IPS-15b (cell line): ENCODE results near the gene OSBPL10.

Experiments
- H3K27me3 ChIP-seq: one replicate; pipeline ENCODE4 v1.6.1; 2013; ENCODE audit warnings: low read length; ENCODE audit not compliant: control insufficient read depth, insufficient read depth
- H3K36me3 ChIP-seq: one replicate; pipeline ENCODE4 v1.6.1; 2013; ENCODE audit warnings: low read length; ENCODE audit not compliant: control insufficient read depth, insufficient read depth
- H3K4me1 ChIP-seq: one replicate; pipeline ENCODE4 v1.6.1; 2013; ENCODE audit warnings: mild to moderate bottlenecking, low read length; ENCODE audit not compliant: control insufficient read depth, insufficient read depth
- H3K4me3 ChIP-seq: one replicate; pipeline ENCODE4 v1.5.1; 2013; ENCODE audit warnings: low read depth, low read length
- H3K9ac ChIP-seq: one replicate; pipeline ENCODE4 v1.6.1; 2013; ENCODE audit warnings: low read depth, mild to moderate bottlenecking, low read length
- H3K9me3 ChIP-seq: one replicate; pipeline ENCODE4 v1.6.1; 2013; ENCODE audit warnings: mild to moderate bottlenecking, low read length; ENCODE audit not compliant: control insufficient read depth, insufficient read depth

OSBPL10 gene

GRCh38 chr3:31721676-31722075 is 259.4 kb downstream of the OSBPL10 start:
- H3K4me1 ChIP-seq, result peaks cover 13% of the 10 kb centered on the region
- no peaks in the 10 kb centered on the region for H3K27me3 ChIP-seq
- H3K9ac ChIP-seq, result no peak overlapping the region
- H3K9me3 ChIP-seq, result no peaks in the 10 kb centered on the region
- no peak overlapping the region for H3K4me3 ChIP-seq
- H3K36me3 ChIP-seq, result no peaks in the 10 kb centered on the region

- Histone ChIP-seq H3K27me3 (no peaks in the 10 kb centered on the region), H3K4me3 (no peak overlapping the region), H3K9me3 (no peaks in the 10 kb centered on the region), H3K36me3 (peaks cover 2% of the 10 kb centered on the region), H3K9ac (no peak overlapping the region), H3K4me1 (no peaks in the 10 kb centered on the region)
These were observed 266.4 kb downstream of the OSBPL10 start for GRCh38 chr3:31714495-31715280.

GRCh38 chr3:31713816-31714215 is 267.2 kb downstream of the OSBPL10 start:
- peaks cover 3% of the 10 kb centered on the region for H3K36me3 ChIP-seq

GRCh38 chr3:31710123-31710803 is 270.8 kb downstream of the OSBPL10 start:
- Histone ChIP-seq H3K36me3 (peaks cover 5% of the 10 kb centered on the region), H3K27me3 (no peaks in the 10 kb centered on the region), H3K9me3 (no peaks in the 10 kb centered on the region), H3K9ac (no peak overlapping the region), H3K4me3 (no peak overlapping the region), H3K4me1 (no peaks in the 10 kb centered on the region)

More at GRCh38 chr3:31713816-31714215, 267.2 kb downstream of the OSBPL10 start:
- Histone ChIP-seq H3K4me1 (no peaks in the 10 kb centered on the region), H3K27me3 (no peaks in the 10 kb centered on the region), H3K9me3 (no peaks in the 10 kb centered on the region), H3K9ac (no peak overlapping the region), H3K4me3 (no peak overlapping the region)

GRCh38 chr3:31709526-31709925 is 271.5 kb downstream of the OSBPL10 start:
- H3K9me3 ChIP-seq, result no peaks in the 10 kb centered on the region
- peaks cover 5% of the 10 kb centered on the region for H3K36me3 ChIP-seq
- H3K27me3 ChIP-seq, result no peaks in the 10 kb centered on the region
- H3K4me1 ChIP-seq, result no peaks in the 10 kb centered on the region
- no peak overlapping the region for H3K9ac ChIP-seq
- H3K4me3 ChIP-seq, result no peak overlapping the region

GRCh38 chr3:31709005-31709404 is 272.1 kb downstream of the OSBPL10 start:
- Histone ChIP-seq H3K9ac (no peak overlapping the region), H3K9me3 (no peaks in the 10 kb centered on the region), H3K27me3 (no peaks in the 10 kb centered on the region), H3K4me3 (no peak overlapping the region), H3K4me1 (no peaks in the 10 kb centered on the region), H3K36me3 (peaks cover 5% of the 10 kb centered on the region)

GRCh38 chr3:31707286-31707685 is 273.8 kb downstream of the OSBPL10 start:
- Histone ChIP-seq H3K9ac (no peak overlapping the region), H3K9me3 (no peaks in the 10 kb centered on the region), H3K36me3 (peaks cover 5% of the 10 kb centered on the region), H3K4me3 (no peak overlapping the region), H3K4me1 (no peaks in the 10 kb centered on the region), H3K27me3 (no peaks in the 10 kb centered on the region)

GRCh38 chr3:31705736-31706135 is 275.3 kb downstream of the OSBPL10 start:
- no peaks in the 10 kb centered on the region for H3K27me3 ChIP-seq
- no peaks in the 10 kb centered on the region for H3K9me3 ChIP-seq
- no peak overlapping the region for H3K4me3 ChIP-seq
- no peaks in the 10 kb centered on the region for H3K4me1 ChIP-seq
- no peak overlapping the region for H3K9ac ChIP-seq
- peaks cover 3% of the 10 kb centered on the region for H3K36me3 ChIP-seq

GRCh38 chr3:31704591-31705179 is 276.4 kb downstream of the OSBPL10 start:
- Histone ChIP-seq H3K9ac (no peak overlapping the region), H3K36me3 (peaks cover 3% of the 10 kb centered on the region), H3K4me1 (no peaks in the 10 kb centered on the region), H3K9me3 (no peaks in the 10 kb centered on the region), H3K4me3 (no peak overlapping the region), H3K27me3 (no peaks in the 10 kb centered on the region)

- Histone ChIP-seq H3K9ac (no peak overlapping the region), H3K4me3 (no peak overlapping the region), H3K4me1 (no peaks in the 10 kb centered on the region), H3K27me3 (no peaks in the 10 kb centered on the region), H3K9me3 (no peaks in the 10 kb centered on the region), H3K36me3 (peaks cover 4% of the 10 kb centered on the region)
These were observed 276.9 kb downstream of the OSBPL10 start for GRCh38 chr3:31704156-31704555.

GRCh38 chr3:31701286-31701685 is 279.8 kb downstream of the OSBPL10 start:
- Histone ChIP-seq H3K36me3 (peaks cover 3% of the 10 kb centered on the region), H3K27me3 (no peaks in the 10 kb centered on the region)

More at GRCh38 chr3:31701286-31701685, 279.8 kb downstream of the OSBPL10 start:
- Histone ChIP-seq H3K4me3 (no peak overlapping the region), H3K9ac (no peak overlapping the region), H3K9me3 (no peaks in the 10 kb centered on the region), H3K4me1 (no peaks in the 10 kb centered on the region)
